PC-3 (cell line): ENCODE results near the gene METTL16. TPM values are rescaled to one million over a fixed set of nuclear protein-coding genes. Genes with fewer than 3 reads are reported as not detected.

ENCODE experiments used
- ATAC-seq: fragments of 200-7000 bp; cut with Tn5 transposase; 2 replicates; pipeline ENCODE4 v1.9.1; 2020; ENCODE audit warnings: mild to moderate bottlenecking, moderate library complexity
- BruUV-seq: library from RNA; stranded (reverse); fragments of 400-500 nt; replicated peaks from 2 replicates; lab custom pipeline; 2021; lab: Mats Ljungman, UMichigan
- CTCF ChIA-PET: fragments of 300-600 bp; sonication (Branson Sonifier 250); formaldehyde crosslinking; loops from one replicate; lab custom pipeline; 2022; ENCODE audit warnings: antibody characterized with exemption; lab: Charles Lee
- POLR2A ChIA-PET: fragments of 300-600 bp; sonication (Branson Sonifier 250); formaldehyde crosslinking; loops from one replicate; lab custom pipeline; 2022; ENCODE audit warnings: antibody characterized with exemption; ENCODE audit not compliant: unreplicated experiment; lab: Charles Lee
- DNase-seq: peaks from one replicate; pipeline ENCODE4 v3.0.0-alpha.2; 2015
- H2AFZ ChIP-seq: fragments of 300-600 bp; sonication (generic); 2 replicates; pipeline ENCODE4 v1.6.0; 2016; ENCODE audit warnings: antibody characterized with exemption, low read length
- H3F3A ChIP-seq: fragments of 300-600 bp; sonication (generic); one replicate; pipeline ENCODE4 v1.6.0; 2017; ENCODE audit warnings: antibody characterized with exemption, low read length, control low read depth, mild to moderate bottlenecking; ENCODE audit not compliant: unreplicated experiment
- H3K27ac ChIP-seq: fragments of 300-600 bp; sonication (generic); 2 replicates; pipeline ENCODE4 v1.5.1; 2016; ENCODE audit warnings: mild to moderate bottlenecking, low read length
- H3K27me3 ChIP-seq: fragments of 300-600 bp; sonication (generic); 2 replicates; pipeline ENCODE4 v1.6.1; 2016; ENCODE audit warnings: low read length, mixed read lengths
- H3K36me3 ChIP-seq: fragments of 300-600 bp; sonication (generic); 2 replicates; pipeline ENCODE4 v1.6.1; 2016; ENCODE audit warnings: low read depth, mixed run types, low read length, mixed read lengths
- H3K4me1 ChIP-seq: fragments of 300-600 bp; sonication (generic); 2 replicates; pipeline ENCODE4 v1.5.1; 2016; ENCODE audit warnings: low read length; ENCODE audit not compliant: insufficient read depth
- H3K4me2 ChIP-seq: fragments of 300-600 bp; sonication (generic); 2 replicates; pipeline ENCODE4 v1.6.0; 2016; ENCODE audit warnings: low read length
- H3K4me3 ChIP-seq: fragments of 300-600 bp; sonication (generic); 2 replicates; pipeline ENCODE4 v1.5.1; 2016; ENCODE audit warnings: mild to moderate bottlenecking, low read length, mixed read lengths
- H3K79me2 ChIP-seq: fragments of 300-600 bp; sonication (generic); 2 replicates; pipeline ENCODE4 v1.6.1; 2017; ENCODE audit warnings: low read length, mixed read lengths
- H3K9ac ChIP-seq: fragments of 300-600 bp; sonication (generic); 2 replicates; pipeline ENCODE4 v1.6.0; 2016; ENCODE audit warnings: mild to moderate bottlenecking, low read length
- H3K9me2 ChIP-seq: fragments of 300-600 bp; sonication (generic); replicated peaks from 2 replicates; pipeline ENCODE4 v1.6.1; 2016; ENCODE audit warnings: mixed run types, low read length, mixed read lengths
- H3K9me3 ChIP-seq: fragments of 300-600 bp; sonication (generic); 2 replicates; pipeline ENCODE4 v1.6.1; 2016; ENCODE audit warnings: low read length, mixed read lengths
- H4K20me1 ChIP-seq: fragments of 300-600 bp; sonication (generic); 2 replicates; pipeline ENCODE4 v1.6.1; 2016; ENCODE audit warnings: low read length, mixed read lengths
- EZH2 ChIP-seq: fragments of 300-600 bp; sonication (generic); IDR thresholded peaks from one replicate; pipeline ENCODE4 v1.6.1; 2017; ENCODE audit warnings: antibody characterized with exemption, mild to moderate bottlenecking, low read length; ENCODE audit not compliant: unreplicated experiment
- EZH2phosphoT487 ChIP-seq: fragments of 300-600 bp; sonication (generic); IDR thresholded peaks from 2 replicates; pipeline ENCODE4 v1.6.1; 2018; ENCODE audit warnings: mild to moderate bottlenecking, antibody characterized with exemption, low read length, borderline replicate concordance
- intact Hi-C: fragments of 100-400 bp; cut with micrococcal nuclease; formaldehyde crosslinking; loops from 2 replicates; pipeline ENCODE4 v1.9.0; 2023
- total RNA-seq: library from RNA; depleted of rRNA; stranded (reverse); fragments of >200 nt; gene quantifications from 2 replicates; pipeline ENCODE4 v1.2.3, GENCODE V29; 2014
- TF ChIP-seq, protein P1 (sequence below): fragments of 300-600 bp; sonication (generic); conservative IDR thresholded peaks from 2 replicates; pipeline ENCODE4 v1.5.1; 2017; ENCODE audit warnings: antibody characterized with exemption, low read depth, mild to moderate bottlenecking, low read length

Gene METTL16
- total RNA-seq, 1 experiment from 2014 or later, result 20.8 TPM

DNA sequence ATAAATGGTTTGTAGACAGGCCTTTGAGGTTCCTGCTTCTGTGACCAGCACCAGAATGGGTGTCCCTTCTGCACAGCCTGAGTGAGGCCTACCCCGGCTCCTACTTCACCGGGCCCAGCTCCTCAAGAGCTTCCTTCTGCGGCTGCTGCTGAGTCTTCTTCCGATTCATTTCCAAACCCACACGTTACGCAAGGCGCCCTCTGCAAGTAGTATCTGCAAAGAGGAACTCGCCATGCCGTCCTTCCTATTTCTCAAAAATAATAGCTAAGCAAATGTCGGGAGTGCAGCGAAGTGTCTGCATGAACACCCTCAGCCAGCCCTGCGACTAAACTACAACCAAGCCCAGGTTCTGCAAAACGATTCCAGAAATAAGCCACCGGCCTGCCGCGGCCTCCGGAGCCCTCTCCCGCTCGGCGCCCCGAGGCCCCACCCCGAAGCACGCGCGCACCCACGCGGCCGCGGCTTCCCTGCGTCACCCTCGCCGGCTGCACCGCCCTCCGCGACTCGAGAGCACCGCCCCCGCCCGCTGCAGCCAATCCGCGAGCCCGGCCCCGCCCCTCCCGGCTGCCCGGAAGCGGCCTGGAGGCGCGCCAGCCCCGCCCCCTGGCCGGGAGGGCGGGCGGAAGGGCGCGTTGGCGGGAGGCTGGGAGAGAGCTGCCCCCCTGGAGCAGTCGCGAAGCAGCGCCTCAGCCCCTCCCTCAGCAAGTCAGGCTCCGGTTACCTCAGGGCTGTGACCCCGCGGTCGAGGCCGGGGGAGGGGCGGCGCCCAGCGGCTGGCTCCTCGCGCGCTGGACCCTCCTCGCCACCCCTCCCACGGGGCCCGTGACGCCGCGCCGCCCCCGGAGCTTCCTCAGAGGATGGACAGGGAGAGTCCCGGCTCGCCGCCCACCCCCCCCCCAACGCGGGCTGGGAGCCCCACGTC lies 119.2 kb downstream of the METTL16 start:
- Histone ChIP-seq H3K9ac (peak overlapping the region; percentile 97), H3K4me3 (peak overlapping the region; percentile 72), H3K4me2 (peak overlapping the region; percentile 85), H3K27ac (peak overlapping the region; percentile 96), H3K9me2 (no peaks in the 10 kb centered on the region), H3K4me1 (peaks cover 39% of the 10 kb centered on the region), H3K27me3 (no peaks in the 10 kb centered on the region), H4K20me1 (peaks cover 6% of the 10 kb centered on the region; the same call in 1 of the 2 replicates), H2AFZ (no peak overlapping the region), H3K36me3 (no peaks in the 10 kb centered on the region), H3K79me2 (peaks cover 50% of the 10 kb centered on the region), H3K9me3 (no peaks in the 10 kb centered on the region), H3F3A (no peaks in the 10 kb centered on the region)
- TF ChIP-seq EZH2 (no peak), EZH2phosphoT487 (peak; percentile 83)
- TF ChIP-seq, protein P1, sequence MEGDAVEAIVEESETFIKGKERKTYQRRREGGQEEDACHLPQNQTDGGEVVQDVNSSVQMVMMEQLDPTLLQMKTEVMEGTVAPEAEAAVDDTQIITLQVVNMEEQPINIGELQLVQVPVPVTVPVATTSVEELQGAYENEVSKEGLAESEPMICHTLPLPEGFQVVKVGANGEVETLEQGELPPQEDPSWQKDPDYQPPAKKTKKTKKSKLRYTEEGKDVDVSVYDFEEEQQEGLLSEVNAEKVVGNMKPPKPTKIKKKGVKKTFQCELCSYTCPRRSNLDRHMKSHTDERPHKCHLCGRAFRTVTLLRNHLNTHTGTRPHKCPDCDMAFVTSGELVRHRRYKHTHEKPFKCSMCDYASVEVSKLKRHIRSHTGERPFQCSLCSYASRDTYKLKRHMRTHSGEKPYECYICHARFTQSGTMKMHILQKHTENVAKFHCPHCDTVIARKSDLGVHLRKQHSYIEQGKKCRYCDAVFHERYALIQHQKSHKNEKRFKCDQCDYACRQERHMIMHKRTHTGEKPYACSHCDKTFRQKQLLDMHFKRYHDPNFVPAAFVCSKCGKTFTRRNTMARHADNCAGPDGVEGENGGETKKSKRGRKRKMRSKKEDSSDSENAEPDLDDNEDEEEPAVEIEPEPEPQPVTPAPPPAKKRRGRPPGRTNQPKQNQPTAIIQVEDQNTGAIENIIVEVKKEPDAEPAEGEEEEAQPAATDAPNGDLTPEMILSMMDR, result no peak
- POLR2A ChIA-PET, result interaction anchor here (1.0 to 1.2 kb wide), 2 partner anchors 12 to 14 kb away, joined by 3 to 4 read pairs; no protein-coding TSS in a partner anchor
- intact Hi-C loops, result no loop called here
- BruUV-seq, result TSS peak; percentile 25
- CTCF ChIA-PET, result interaction anchor here (1.2 kb wide), 1 partner anchor 10 kb away, joined by 9 read pairs; no protein-coding TSS in a partner anchor
- ATAC-seq (peak; percentile 56), DNase-seq (peak; percentile 92)

DNA sequence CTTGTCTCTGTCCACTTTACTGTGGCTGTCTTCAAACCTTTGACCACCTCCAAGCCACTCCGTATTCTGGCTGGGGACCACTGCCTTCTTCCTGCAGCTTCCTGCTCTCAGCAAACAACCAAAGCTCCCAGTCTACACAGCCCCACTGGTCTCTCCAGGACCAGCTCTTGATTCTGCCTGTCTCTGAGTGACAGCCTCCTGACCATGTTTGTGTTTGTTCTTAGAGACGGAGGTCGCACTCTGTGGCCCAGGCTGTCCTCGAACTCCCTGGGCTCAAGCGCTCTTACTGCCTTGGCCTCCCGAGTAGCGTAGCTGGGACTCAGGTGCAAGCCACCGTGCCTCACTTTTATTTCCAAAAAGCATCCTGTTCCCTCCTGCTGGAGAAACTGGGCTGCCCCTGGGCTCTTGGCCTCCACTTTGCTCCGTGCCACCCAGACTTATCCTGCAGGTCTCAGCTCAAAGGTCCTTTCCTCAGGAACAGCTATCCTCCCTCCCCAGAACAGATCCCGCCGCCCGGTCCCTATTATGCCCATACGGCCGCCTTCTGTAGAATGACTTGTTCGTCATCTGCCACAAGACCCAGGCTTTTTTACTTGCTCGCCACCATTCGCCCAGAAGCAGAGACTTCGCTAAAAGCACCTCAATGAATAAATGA lies 120.0 kb downstream of the METTL16 start:
- no peak for TF ChIP-seq EZH2
- TF ChIP-seq, protein P1, result no peak
- no peak for TF ChIP-seq EZH2phosphoT487
- H3K27me3 ChIP-seq, result no peaks in the 10 kb centered on the region
- no peaks in the 10 kb centered on the region for H3K9me3 ChIP-seq
- H3K4me3 ChIP-seq, result peak overlapping the region; percentile 60
- peak overlapping the region; percentile 60 for H3K27ac ChIP-seq
- DNase-seq, result no peak
- H3K79me2 ChIP-seq, result peaks cover 44% of the 10 kb centered on the region
- no peak for ATAC-seq
- H2AFZ ChIP-seq, result no peak overlapping the region
- CTCF ChIA-PET, result no interaction called here
- peaks cover 6% of the 10 kb centered on the region; the same call in 1 of the 2 replicates for H4K20me1 ChIP-seq
- peaks cover 32% of the 10 kb centered on the region for H3K4me1 ChIP-seq
- no TSS peak for BruUV-seq
- H3K9ac ChIP-seq, result peak overlapping the region; percentile 75
- H3K9me2 ChIP-seq, result no peaks in the 10 kb centered on the region
- H3F3A ChIP-seq, result no peaks in the 10 kb centered on the region
- POLR2A ChIA-PET, result no interaction called here
- intact Hi-C loops, result no loop called here
- H3K4me2 ChIP-seq, result peak overlapping the region; percentile 85
- no peaks in the 10 kb centered on the region for H3K36me3 ChIP-seq
